HFFc6 (cell line): ENCODE data around the gene SLC16A3. TPM values are rescaled to one million over a fixed set of nuclear protein-coding genes. Genes with fewer than 3 reads are reported as not detected.
A peak's percentile ranks its signal among the peaks of the same experiment; 100 is the strongest.

Experiments
- DNase-seq: peaks from one replicate; pipeline ENCODE4 v3.0.0-alpha.2; 2018
- H3K27ac Mint-ChIP-seq: 2 replicates; pipeline ENCODE4 v1.8.0; 2020; ENCODE audit warnings: mild to moderate bottlenecking, mixed read lengths
- H3K27me3 Mint-ChIP-seq: 2 replicates; pipeline ENCODE4 v1.8.0; 2021; ENCODE audit warnings: mild to moderate bottlenecking, moderate library complexity, mixed read lengths; ENCODE audit not compliant: insufficient read depth
- H3K36me3 Mint-ChIP-seq: 2 replicates; pipeline ENCODE4 v1.8.0; 2021; ENCODE audit warnings: low read depth, mixed read lengths
- H3K4me1 Mint-ChIP-seq: 2 replicates; pipeline ENCODE4 v1.8.0; 2020; ENCODE audit warnings: low read depth, mixed read lengths
- H3K4me3 Mint-ChIP-seq: 2 replicates; pipeline ENCODE4 v1.8.0; 2020; ENCODE audit warnings: mild to moderate bottlenecking, moderate library complexity, mixed read lengths
- H3K9me3 Mint-ChIP-seq: 2 replicates; pipeline ENCODE4 v1.8.0; 2020; ENCODE audit warnings: mild to moderate bottlenecking, mixed read lengths
- total RNA-seq, 6 experiments: library from RNA; stranded (reverse); fragmentation: NEBNext Ultra II Directional; extraction: Animal tissue kit (Norgen Biotek cat#: 25700); gene quantifications; 2 replicates in 1 of 6; 3 replicates in 5 of 6; pipeline ENCODE4 v1.2.3, GENCODE V29; 2021
- TF ChIP-seq, protein P1 (sequence below): fragments of 200-600 bp; sonication (generic); IDR thresholded peaks from 2 replicates; pipeline ENCODE4 v1.5.0; 2021; ENCODE audit warnings: antibody characterized with exemption, mild to moderate bottlenecking

The SLC16A3 gene
- total RNA-seq, 6 experiments from 2014 or later = 475 to 624 (median 523) TPM

DNA sequence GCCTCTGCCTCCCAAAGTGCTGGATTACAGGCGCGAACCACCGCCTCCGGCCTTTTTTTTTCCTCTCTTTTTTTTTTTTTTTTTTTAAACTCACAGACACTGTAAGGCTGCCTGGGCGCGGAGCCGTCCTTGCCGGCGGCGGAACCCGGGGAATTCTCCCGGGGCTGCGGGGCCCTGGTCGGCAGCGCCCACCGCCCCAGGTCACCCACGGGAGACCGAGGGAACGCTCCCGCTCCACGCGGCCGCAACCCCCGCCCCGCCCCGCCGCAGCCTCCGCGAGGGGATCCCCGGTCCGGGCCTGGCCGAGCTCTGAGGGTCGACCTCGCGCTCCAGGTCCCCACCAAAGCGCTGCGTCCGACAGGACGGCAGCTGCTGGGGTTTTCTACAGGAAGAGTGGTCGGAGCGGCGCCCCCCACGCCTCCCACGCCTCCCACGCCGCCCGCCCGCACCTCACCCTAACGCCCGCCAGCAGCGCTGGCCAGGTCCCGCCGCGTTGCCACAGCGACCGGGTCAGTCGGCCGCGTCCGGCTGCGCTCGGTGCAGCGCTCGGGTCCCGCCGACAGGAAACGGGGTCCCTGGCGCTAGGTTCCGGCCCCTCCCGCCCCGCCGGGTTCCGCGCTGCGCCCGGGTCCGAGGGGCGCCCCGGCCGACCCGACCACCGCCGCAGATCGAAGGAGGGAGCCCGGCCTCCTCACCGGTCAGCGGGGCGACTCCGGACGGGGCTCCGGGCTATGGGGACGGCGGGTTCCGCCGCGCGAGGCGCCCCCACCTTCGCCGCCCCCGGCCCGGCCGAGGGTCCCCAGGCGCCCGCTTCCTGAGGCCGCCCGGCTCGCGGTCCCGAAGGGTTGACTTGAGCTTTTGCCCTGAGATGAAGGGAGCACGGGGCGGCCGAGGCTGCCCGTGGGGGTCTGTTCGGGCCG, 16.3 kb upstream of the SLC16A3 start, which contains the start of gene CCDC57:
CCDC57 (minus strand) TSS at position 512 of the 920 bp plus-strand sequence. CDS start 10,898 bp downstream, outside the sequence.
- Mint-ChIP-seq H3K36me3 (peaks cover 2% of the 10 kb centered on the region), H3K27ac (peak within 1 kb of the TSS; percentile 89), H3K9me3 (no peaks in the 10 kb centered on the region), H3K4me3 (peak within 1 kb of the TSS; percentile 87), H3K27me3 (peaks cover 11% of the 10 kb centered on the region), H3K4me1 (peaks cover 44% of the 10 kb centered on the region)
- TF ChIP-seq, protein P1, sequence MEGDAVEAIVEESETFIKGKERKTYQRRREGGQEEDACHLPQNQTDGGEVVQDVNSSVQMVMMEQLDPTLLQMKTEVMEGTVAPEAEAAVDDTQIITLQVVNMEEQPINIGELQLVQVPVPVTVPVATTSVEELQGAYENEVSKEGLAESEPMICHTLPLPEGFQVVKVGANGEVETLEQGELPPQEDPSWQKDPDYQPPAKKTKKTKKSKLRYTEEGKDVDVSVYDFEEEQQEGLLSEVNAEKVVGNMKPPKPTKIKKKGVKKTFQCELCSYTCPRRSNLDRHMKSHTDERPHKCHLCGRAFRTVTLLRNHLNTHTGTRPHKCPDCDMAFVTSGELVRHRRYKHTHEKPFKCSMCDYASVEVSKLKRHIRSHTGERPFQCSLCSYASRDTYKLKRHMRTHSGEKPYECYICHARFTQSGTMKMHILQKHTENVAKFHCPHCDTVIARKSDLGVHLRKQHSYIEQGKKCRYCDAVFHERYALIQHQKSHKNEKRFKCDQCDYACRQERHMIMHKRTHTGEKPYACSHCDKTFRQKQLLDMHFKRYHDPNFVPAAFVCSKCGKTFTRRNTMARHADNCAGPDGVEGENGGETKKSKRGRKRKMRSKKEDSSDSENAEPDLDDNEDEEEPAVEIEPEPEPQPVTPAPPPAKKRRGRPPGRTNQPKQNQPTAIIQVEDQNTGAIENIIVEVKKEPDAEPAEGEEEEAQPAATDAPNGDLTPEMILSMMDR = peak; percentile 22; the same call in 1 of the 2 replicates
- peak; percentile 69 for DNase-seq

DNA sequence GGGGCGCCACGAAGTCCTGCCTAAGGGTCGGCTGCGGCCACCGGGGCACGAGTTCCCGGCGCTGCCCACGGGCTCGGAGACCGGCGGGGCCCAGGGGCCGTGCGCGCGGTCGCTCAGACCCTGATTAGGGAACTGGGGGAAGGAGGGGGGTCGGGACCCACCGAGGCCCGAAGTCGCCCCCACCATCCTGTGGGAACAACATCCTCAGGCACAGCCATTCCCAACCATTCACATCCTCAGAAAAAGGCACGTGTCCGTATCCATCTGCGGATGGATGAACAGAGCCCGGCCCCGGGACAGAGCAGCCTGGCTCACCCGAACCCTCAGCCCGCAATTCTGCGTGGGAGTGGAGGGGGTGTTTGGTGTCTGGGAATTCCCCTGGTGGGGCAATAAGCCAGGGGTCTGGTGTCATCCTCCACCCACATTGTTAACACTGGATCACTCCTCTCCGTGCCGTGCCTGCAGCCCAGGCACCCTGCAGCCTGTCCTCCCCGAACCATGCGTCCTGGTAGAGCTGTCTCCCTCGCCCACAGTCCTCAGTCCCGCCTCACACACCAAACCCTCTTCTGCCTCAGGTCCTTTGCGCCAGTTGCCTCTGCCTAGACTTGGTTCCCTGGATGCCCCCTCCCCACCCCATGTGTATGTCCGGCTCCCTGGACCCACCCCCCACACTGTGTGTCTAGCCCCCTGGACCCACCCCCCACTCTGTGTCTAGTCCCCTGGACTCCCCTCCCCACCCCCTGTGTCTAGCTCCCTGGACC, 15.4 kb upstream of the SLC16A3 start:
- H3K27ac Mint-ChIP-seq = peak overlapping the region; percentile 89
- peaks cover 11% of the 10 kb centered on the region for H3K27me3 Mint-ChIP-seq
- H3K36me3 Mint-ChIP-seq = no peaks in the 10 kb centered on the region
- peak; percentile 80 for DNase-seq
- H3K4me3 Mint-ChIP-seq = peak overlapping the region; percentile 87
- H3K9me3 Mint-ChIP-seq = no peaks in the 10 kb centered on the region
- TF ChIP-seq, protein P1 = no peak
- peaks cover 52% of the 10 kb centered on the region for H3K4me1 Mint-ChIP-seq

DNA sequence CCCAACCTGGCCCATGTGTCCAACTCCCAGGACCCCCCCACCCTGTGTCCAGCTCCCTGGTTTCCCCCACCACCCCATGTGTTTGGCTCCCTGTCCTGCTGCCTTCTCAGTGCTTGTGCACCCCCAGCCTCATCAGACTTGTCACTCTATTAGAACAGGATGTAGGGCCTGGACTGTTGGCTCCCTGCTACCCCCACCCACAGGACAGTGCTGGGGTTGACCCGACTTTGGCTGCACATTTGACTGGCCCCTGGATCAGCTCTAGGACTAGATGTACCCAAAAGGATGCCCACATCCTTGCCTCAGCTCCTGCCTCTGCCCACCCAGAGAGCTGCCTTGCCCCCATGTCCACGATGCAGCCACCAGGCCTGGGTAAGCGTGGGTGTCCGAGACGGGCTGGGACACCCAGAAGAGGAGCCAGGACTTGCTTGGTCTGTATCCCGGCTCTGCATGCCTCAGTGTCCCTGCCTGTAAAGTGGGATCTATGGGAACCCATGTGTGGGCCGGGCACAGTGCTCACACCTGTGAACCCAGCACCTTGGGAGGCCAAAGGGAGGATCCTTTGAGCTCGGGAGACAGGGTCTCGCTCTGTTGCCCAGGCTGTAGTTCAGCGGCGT, 14.7 kb upstream of the SLC16A3 start:
- peak overlapping the region; percentile 59; the same call in 1 of the 2 replicates for H3K4me3 Mint-ChIP-seq
- no peak for DNase-seq
- peaks cover 58% of the 10 kb centered on the region for H3K4me1 Mint-ChIP-seq
- H3K27ac Mint-ChIP-seq = peak overlapping the region; percentile 89
- no peaks in the 10 kb centered on the region for H3K36me3 Mint-ChIP-seq
- no peaks in the 10 kb centered on the region for H3K9me3 Mint-ChIP-seq
- TF ChIP-seq, protein P1 = no peak
- peaks cover 11% of the 10 kb centered on the region for H3K27me3 Mint-ChIP-seq

DNA sequence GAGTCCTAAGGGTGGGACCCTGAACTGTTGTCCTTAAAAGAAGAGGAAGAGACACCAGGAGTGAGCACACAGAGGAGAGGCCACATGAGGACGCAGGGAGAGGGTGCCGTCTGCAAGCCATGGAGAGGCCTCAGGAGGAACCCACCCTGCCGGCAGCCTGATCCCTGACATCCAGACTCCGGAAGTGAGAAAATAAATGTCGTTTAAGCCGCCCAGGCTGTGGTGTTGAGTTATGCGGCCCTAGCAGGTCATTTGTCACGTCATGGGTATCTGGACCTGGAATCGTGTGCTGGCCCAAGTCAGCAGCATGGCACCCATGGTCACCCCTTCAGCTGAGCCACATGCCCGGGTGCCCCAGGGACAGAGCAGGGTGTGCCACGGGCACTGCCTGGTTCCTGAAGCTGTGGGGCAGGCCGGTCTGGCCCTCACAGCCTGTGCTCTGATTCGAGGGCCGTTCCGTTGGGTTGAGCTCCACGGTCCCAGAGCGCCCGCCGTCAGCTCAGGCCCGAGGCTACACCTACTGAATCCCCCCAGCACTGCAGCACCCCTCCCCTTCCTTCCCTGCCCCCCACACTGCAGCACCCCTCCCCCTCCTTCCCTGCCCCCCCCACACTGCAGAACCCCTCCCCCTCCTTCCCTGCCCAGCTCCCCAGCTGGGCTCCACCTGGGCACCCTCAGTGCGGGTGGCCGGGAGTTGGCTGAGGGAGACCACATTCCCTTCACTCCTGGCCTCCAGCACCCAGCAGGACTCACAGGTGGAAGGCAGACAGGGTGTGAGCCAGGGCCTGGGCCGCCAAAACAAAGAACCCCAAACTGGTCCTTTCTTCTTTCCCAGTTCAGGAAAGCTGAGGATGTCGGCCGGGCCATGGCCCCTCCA, 13.5 kb upstream of the SLC16A3 start:
- DNase-seq = no peak
- Mint-ChIP-seq H3K4me3 (peak overlapping the region; percentile 28; the same call in 1 of the 2 replicates), H3K4me1 (peaks cover 58% of the 10 kb centered on the region), H3K27ac (peak overlapping the region; percentile 98), H3K9me3 (no peaks in the 10 kb centered on the region), H3K27me3 (peaks cover 11% of the 10 kb centered on the region), H3K36me3 (no peaks in the 10 kb centered on the region)
- TF ChIP-seq, protein P1 = no peak
